OCI-LY3 (cell line): ENCODE data around the gene GRAP.

Experiments used
- H2AFZ ChIP-seq: fragments of 200-600, 300-600 bp; shearing (Covaris generic); 2 replicates; pipeline ENCODE4 v1.6.0; 2014; ENCODE audit warnings: antibody characterized with exemption, low read depth, low read length
- H3K27ac ChIP-seq: fragments of 200-600, 300-600 bp; sonication (generic); 2 replicates; pipeline ENCODE4 v1.5.1; 2014; ENCODE audit warnings: mild to moderate bottlenecking, low read length, moderate library complexity, mixed read lengths
- H3K27me3 ChIP-seq: fragments of 200-600, 300-600 bp; sonication (generic); 2 replicates; pipeline ENCODE4 v1.6.1; 2014; ENCODE audit warnings: low read depth, low read length, mixed read lengths
- H3K36me3 ChIP-seq: fragments of 200-600, 300-600 bp; sonication (generic); replicated peaks from 2 replicates; pipeline ENCODE3; 2014; ENCODE audit warnings: low read depth, low read length, mixed read lengths
- H3K4me1 ChIP-seq: fragments of 300-600, 200-600 bp; sonication (generic); 2 replicates; pipeline ENCODE4 v1.6.1; 2014; ENCODE audit warnings: low read length, mixed read lengths
- H3K4me2 ChIP-seq: fragments of 200-600, 300-600 bp; sonication (generic); 2 replicates; pipeline ENCODE4 v1.6.1; 2014; ENCODE audit warnings: low read length, mixed read lengths
- H3K4me3 ChIP-seq: fragments of 300-600, 200-600 bp; sonication (generic); 2 replicates; pipeline ENCODE4 v1.5.1; 2014; ENCODE audit warnings: antibody characterized with exemption, mild to moderate bottlenecking, low read length, moderate library complexity
- H3K79me2 ChIP-seq: fragments of 300-600, 200-600 bp; shearing (Covaris generic); 2 replicates; pipeline ENCODE4 v1.6.1; 2014; ENCODE audit warnings: mild to moderate bottlenecking, low read length, mixed read lengths
- H3K9ac ChIP-seq: fragments of 300-600, 200-600 bp; shearing (Covaris generic); 2 replicates; pipeline ENCODE4 v1.6.0; 2014; ENCODE audit warnings: mild to moderate bottlenecking, low read length, moderate library complexity
- H3K9me3 ChIP-seq: fragments of 200-600, 300-600 bp; shearing (Covaris generic); 2 replicates; pipeline ENCODE4 v1.6.1; 2014; ENCODE audit warnings: low read length, mixed read lengths; ENCODE audit not compliant: insufficient read depth
- H4K20me1 ChIP-seq: fragments of 200-600, 300-600 bp; sonication (generic); 2 replicates; pipeline ENCODE4 v1.6.1; 2016; ENCODE audit warnings: low read length, mixed read lengths; ENCODE audit not compliant: insufficient read depth
- CTCF ChIP-seq: fragments of 200-600, 300-600 bp; sonication (generic); IDR thresholded peaks from 2 replicates; pipeline ENCODE4 v1.5.1; 2014; ENCODE audit warnings: antibody characterized with exemption, low read length, low read depth
- EZH2phosphoT487 ChIP-seq: fragments of 200-600 bp; shearing (Covaris generic); IDR thresholded peaks from 2 replicates; pipeline ENCODE4 v1.6.1; 2018; ENCODE audit warnings: antibody characterized with exemption, mixed run types, low read depth

GRAP gene

DNA sequence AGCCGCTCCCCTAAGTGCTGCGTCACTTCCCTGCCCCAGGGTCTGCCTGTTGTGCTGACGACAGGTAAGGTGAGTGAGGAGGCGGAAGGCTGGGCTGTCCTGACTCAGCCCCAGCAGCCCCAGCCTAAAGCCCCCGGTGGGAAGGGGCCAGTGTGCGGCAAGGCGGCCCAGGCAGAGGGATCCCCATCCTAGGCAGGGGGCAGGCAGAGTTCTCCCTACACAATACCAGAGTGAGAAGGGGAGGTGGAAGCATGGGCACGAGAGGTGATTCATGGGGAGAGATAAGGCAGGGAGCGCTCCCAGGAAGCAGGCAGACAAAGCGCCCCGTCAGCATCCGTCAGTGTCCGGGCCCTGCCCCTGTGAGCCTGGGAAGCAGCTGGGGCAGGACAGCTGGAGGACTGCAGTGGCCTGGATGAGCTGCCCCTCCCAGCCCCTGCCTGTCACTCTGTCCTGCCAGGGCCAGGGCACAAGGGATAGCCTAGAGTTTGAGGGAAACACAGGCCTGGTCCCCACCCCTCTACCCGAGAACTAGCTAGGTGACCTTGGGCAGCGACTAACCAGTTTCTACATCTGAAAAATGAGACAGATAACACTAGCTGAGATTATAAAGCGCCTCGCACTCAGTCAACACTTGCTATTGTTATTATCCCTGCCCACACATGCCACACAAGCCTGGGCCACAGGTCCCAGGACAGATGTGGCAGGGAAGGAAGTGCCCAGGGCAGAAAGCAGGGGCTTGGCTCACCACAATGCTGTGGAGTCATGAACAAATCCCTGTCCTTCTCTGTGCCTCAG, 46.0 kb downstream of the GRAP start:
- H3K27ac ChIP-seq = no peak overlapping the region
- H3K9ac ChIP-seq = no peak overlapping the region
- H3K4me2 ChIP-seq = no peak overlapping the region
- H3K4me3 ChIP-seq = no peak overlapping the region
- H4K20me1 ChIP-seq = no peaks in the 10 kb centered on the region
- H2AFZ ChIP-seq = no peak overlapping the region
- H3K4me1 ChIP-seq = no peaks in the 10 kb centered on the region
- H3K36me3 ChIP-seq = no peaks in the 10 kb centered on the region
- no peaks in the 10 kb centered on the region for H3K79me2 ChIP-seq
- no peaks in the 10 kb centered on the region for H3K9me3 ChIP-seq
- H3K27me3 ChIP-seq = no peaks in the 10 kb centered on the region
- TF ChIP-seq EZH2phosphoT487 = no peak
- no peak for TF ChIP-seq CTCF

DNA sequence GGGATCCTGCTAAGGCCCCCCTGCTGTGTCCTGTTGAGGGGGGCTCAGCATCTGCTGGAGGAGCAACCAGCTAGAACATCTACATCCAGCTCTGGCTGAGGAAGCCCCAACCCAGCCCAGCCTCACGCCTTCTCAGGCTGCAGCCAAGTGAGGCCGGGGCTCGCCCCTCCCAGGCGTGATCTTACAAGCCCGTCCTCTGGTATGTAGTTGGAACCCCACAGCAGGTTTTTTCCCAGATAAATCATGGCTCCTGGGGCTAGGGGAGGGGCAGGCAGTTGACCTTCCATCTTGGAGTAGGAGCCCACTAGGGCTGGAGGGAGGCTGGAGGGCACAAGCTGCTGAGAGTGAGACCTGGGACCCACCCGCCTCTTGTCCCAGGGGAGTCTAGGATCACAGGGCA, 46.8 kb downstream of the GRAP start:
- no peak overlapping the region for H3K9ac ChIP-seq
- no peaks in the 10 kb centered on the region for H4K20me1 ChIP-seq
- H3K27me3 ChIP-seq = no peaks in the 10 kb centered on the region
- H3K4me1 ChIP-seq = no peaks in the 10 kb centered on the region
- no peak for TF ChIP-seq CTCF
- no peak for TF ChIP-seq EZH2phosphoT487
- H2AFZ ChIP-seq = no peak overlapping the region
- no peaks in the 10 kb centered on the region for H3K36me3 ChIP-seq
- H3K9me3 ChIP-seq = no peaks in the 10 kb centered on the region
- no peak overlapping the region for H3K4me3 ChIP-seq
- no peak overlapping the region for H3K27ac ChIP-seq
- no peak overlapping the region for H3K4me2 ChIP-seq
- H3K79me2 ChIP-seq = no peaks in the 10 kb centered on the region

- Histone ChIP-seq H3K9ac (no peak overlapping the region), H3K27ac (no peak overlapping the region), H2AFZ (no peak overlapping the region), H4K20me1 (no peaks in the 10 kb centered on the region), H3K4me3 (no peak overlapping the region), H3K4me1 (no peaks in the 10 kb centered on the region), H3K27me3 (no peaks in the 10 kb centered on the region), H3K4me2 (no peak overlapping the region), H3K9me3 (no peaks in the 10 kb centered on the region), H3K79me2 (no peaks in the 10 kb centered on the region), H3K36me3 (no peaks in the 10 kb centered on the region)
- TF ChIP-seq CTCF (no peak), EZH2phosphoT487 (no peak)
Measured at GRCh38 chr17:18999394-18999793, 47.4 kb downstream of the GRAP start.

- H2AFZ ChIP-seq = no peak overlapping the region
- H3K79me2 ChIP-seq = 0 out of 2 replicates have a peak, but pooled peaks cover 4% of the 10 kb centered on the region
- H4K20me1 ChIP-seq = no peaks in the 10 kb centered on the region
- no peaks in the 10 kb centered on the region for H3K36me3 ChIP-seq
- H3K4me2 ChIP-seq = no peak overlapping the region
- H3K4me1 ChIP-seq = no peaks in the 10 kb centered on the region
- H3K9me3 ChIP-seq = no peaks in the 10 kb centered on the region
- H3K27me3 ChIP-seq = no peaks in the 10 kb centered on the region
- H3K9ac ChIP-seq = no peak overlapping the region
- no peak overlapping the region for H3K4me3 ChIP-seq
- H3K27ac ChIP-seq = no peak overlapping the region
- no peak for TF ChIP-seq CTCF
- no peak for TF ChIP-seq EZH2phosphoT487
Measured at GRCh38 chr17:18997650-18998196, 49.0 kb downstream of the GRAP start.
